SJCRH30 (cell line): ENCODE results near the gene TSHZ2. TPM values are rescaled to one million over a fixed set of nuclear protein-coding genes. Genes with fewer than 3 reads are reported as not detected.

Source experiments
- DNase-seq, 2 experiments: peaks; one replicate each; pipeline ENCODE4 v3.0.0-alpha.2; 2015 to 2020
- H3K27ac ChIP-seq: fragments of 250-450 bp; sonication (Bioruptor Pico); 2 replicates; pipeline ENCODE4 v1.5.1; 2020; ENCODE audit warnings: mild to moderate bottlenecking, moderate library complexity
- H3K27me3 ChIP-seq: fragments of 250-450 bp; sonication (Bioruptor Pico); 2 replicates; pipeline ENCODE4 v1.5.1; 2020; ENCODE audit warnings: mild to moderate bottlenecking, moderate library complexity
- H3K36me3 ChIP-seq: fragments of 250-450 bp; sonication (Bioruptor Pico); 2 replicates; pipeline ENCODE4 v1.5.1; 2020; ENCODE audit warnings: mild to moderate bottlenecking, moderate library complexity
- H3K4me1 ChIP-seq: fragments of 250-450 bp; sonication (Bioruptor Pico); 2 replicates; pipeline ENCODE4 v1.5.1; 2020; ENCODE audit warnings: mild to moderate bottlenecking, moderate library complexity
- H3K4me3 ChIP-seq: fragments of 250-450 bp; sonication (Bioruptor Pico); 2 replicates; pipeline ENCODE4 v1.5.1; 2020; ENCODE audit warnings: mild to moderate bottlenecking, moderate library complexity
- H3K9me3 ChIP-seq: fragments of 250-450 bp; sonication (Bioruptor Pico); replicated peaks from 2 replicates; pipeline ENCODE4 v1.5.1; 2020; ENCODE audit warnings: mild to moderate bottlenecking, moderate library complexity
- total RNA-seq: library from RNA; depleted of rRNA; stranded (reverse); fragments of >200 nt; shearing (Covaris generic); gene quantifications from 2 replicates; pipeline ENCODE4 v1.2.3, GENCODE V29; 2014

Gene TSHZ2
- total RNA-seq, 1 experiment from 2014 or later: not detected

DNA sequence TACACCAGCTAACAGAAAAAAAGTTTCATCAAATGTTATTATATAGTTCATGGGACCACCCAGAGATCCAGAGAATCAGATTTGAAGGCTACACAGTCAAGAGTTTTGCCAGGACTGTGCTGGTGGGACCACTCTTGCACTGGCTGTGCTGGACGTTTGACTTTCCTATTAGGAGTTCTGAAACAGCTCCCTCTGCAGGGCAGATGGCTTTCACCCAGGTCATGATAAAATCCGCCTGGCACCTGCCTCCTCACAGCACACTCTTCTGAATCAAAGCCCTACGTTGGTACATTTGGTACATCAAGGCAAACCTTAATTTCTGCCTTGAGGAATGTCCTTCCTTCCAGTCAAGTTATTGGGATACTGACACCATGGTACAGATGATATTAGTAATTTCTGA, 319.4 kb downstream of the TSHZ2 start:
- Histone ChIP-seq H3K36me3 (no peaks in the 10 kb centered on the region), H3K4me1 (no peaks in the 10 kb centered on the region), H3K27ac (no peak overlapping the region), H3K4me3 (no peak overlapping the region), H3K9me3 (no peaks in the 10 kb centered on the region), H3K27me3 (peaks cover 16% of the 10 kb centered on the region)
- peak; percentile 17 to 47 for DNase-seq

GRCh38 chr20:53292347-53292746, 320.2 kb downstream of the TSHZ2 start:
- Histone ChIP-seq H3K27me3 (peaks cover 16% of the 10 kb centered on the region), H3K27ac (no peak overlapping the region), H3K9me3 (no peaks in the 10 kb centered on the region), H3K36me3 (no peaks in the 10 kb centered on the region), H3K4me3 (no peak overlapping the region), H3K4me1 (no peaks in the 10 kb centered on the region)
- no peak for DNase-seq

GRCh38 chr20:53294804-53295203, 322.6 kb downstream of the TSHZ2 start:
- Histone ChIP-seq H3K4me1 (no peaks in the 10 kb centered on the region), H3K27me3 (peaks cover 33% of the 10 kb centered on the region), H3K9me3 (no peaks in the 10 kb centered on the region), H3K27ac (no peak overlapping the region), H3K4me3 (no peak overlapping the region), H3K36me3 (no peaks in the 10 kb centered on the region)
- DNase-seq: no peak

DNA sequence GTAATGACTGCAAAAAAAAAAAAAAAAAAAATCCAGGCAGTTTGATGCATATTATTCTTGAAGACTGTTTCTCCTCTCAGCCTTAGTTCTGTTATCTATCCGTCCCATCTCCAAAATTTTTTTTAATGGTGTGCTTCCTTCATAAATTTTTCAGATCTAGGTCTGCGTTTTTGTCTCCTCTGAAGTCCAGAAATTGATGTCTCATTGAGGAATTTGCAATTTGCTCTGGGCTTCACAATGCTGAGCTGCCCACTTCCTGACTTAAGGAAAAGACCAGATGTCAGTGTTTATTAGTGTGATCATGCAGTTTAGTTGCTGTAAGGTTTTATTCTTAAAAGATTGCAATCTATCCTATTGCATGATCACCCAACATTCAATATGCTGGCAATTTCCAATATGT, 323.9 kb downstream of the TSHZ2 start:
- no peak overlapping the region for H3K27ac ChIP-seq
- 0 out of 2 replicates have a peak, but pooled peaks cover 3% of the 10 kb centered on the region for H3K4me1 ChIP-seq
- H3K36me3 ChIP-seq: no peaks in the 10 kb centered on the region
- no peaks in the 10 kb centered on the region for H3K9me3 ChIP-seq
- peaks cover 37% of the 10 kb centered on the region for H3K27me3 ChIP-seq
- DNase-seq: no peak
- H3K4me3 ChIP-seq: no peak overlapping the region

DNA sequence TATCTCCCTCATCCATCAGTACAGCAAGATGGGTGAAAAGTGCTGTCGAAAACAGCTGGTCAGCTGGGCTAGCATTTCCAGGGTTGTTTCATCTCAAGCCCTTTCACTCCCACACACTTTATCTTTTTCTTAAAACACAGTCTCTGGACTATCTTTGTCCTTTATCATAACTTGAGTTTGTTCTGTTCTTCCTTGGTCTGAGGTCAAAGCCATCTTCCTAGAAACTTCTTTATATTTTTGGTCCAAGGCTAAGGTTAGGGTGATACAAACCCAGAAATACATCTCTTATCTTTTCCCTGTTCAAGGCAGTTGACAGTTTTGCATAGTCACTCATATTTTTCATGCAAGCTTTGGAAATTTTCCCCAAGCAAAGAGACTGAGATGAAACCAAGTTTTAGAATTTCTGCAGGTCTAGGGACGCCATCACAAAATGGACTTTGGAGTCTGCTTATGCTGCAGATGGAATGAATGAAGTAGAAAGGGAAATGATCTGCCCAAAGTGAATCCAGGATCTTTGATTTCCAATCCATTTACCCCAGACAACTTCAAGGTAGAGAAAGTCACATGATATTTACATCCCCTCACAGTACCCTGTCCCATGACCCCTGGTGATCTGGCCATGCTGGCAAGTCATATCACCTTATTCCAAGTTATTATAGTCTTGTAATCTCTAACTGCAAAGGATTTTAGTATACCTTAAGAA, 324.4 kb downstream of the TSHZ2 start:
- H3K36me3 ChIP-seq: no peaks in the 10 kb centered on the region
- H3K27me3 ChIP-seq: peaks cover 42% of the 10 kb centered on the region
- no peak overlapping the region for H3K27ac ChIP-seq
- H3K9me3 ChIP-seq: no peaks in the 10 kb centered on the region
- no peak overlapping the region for H3K4me3 ChIP-seq
- 0 out of 2 replicates have a peak, but pooled peaks cover 3% of the 10 kb centered on the region for H3K4me1 ChIP-seq
- no peak for DNase-seq

- peaks cover 48% of the 10 kb centered on the region for H3K27me3 ChIP-seq
- no peak overlapping the region for H3K27ac ChIP-seq
- 0 out of 2 replicates have a peak, but pooled peaks cover 3% of the 10 kb centered on the region for H3K4me1 ChIP-seq
- H3K9me3 ChIP-seq: no peaks in the 10 kb centered on the region
- no peaks in the 10 kb centered on the region for H3K36me3 ChIP-seq
- DNase-seq: no peak
- no peak overlapping the region for H3K4me3 ChIP-seq
Measured at GRCh38 chr20:53297154-53297529, 325.0 kb downstream of the TSHZ2 start.

DNA sequence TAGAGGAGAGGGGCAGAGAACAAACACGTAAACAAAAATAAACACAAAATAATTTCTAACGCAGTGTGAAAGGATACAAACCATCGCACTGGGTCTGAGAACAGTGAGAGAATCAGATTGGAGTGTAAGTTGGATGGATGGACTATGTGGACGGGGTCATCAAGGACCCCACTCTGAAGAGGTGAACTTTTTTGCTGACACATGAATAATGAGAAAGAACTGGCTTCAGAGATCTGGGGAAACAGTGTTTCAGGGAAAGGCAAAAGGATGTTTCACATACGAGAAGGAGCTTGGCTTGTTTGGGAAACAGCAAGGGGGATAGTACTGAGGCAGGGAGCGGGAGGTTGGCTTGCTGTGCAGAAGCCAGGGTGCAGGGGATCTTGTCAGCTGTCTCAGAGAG, 326.1 kb downstream of the TSHZ2 start:
- H3K4me1 ChIP-seq: 0 out of 2 replicates have a peak, but pooled peaks cover 3% of the 10 kb centered on the region
- no peak overlapping the region for H3K27ac ChIP-seq
- H3K9me3 ChIP-seq: no peaks in the 10 kb centered on the region
- H3K4me3 ChIP-seq: no peak overlapping the region
- no peak for DNase-seq
- no peaks in the 10 kb centered on the region for H3K36me3 ChIP-seq
- H3K27me3 ChIP-seq: peaks cover 52% of the 10 kb centered on the region

GRCh38 chr20:53298911-53299310, 326.8 kb downstream of the TSHZ2 start:
- no peaks in the 10 kb centered on the region for H3K9me3 ChIP-seq
- H3K4me3 ChIP-seq: no peak overlapping the region
- H3K36me3 ChIP-seq: no peaks in the 10 kb centered on the region
- no peak for DNase-seq
- H3K27me3 ChIP-seq: peaks cover 58% of the 10 kb centered on the region
- 0 out of 2 replicates have a peak, but pooled peaks cover 3% of the 10 kb centered on the region for H3K4me1 ChIP-seq
- no peak overlapping the region for H3K27ac ChIP-seq

- 0 out of 2 replicates have a peak, but pooled peaks cover 3% of the 10 kb centered on the region for H3K4me1 ChIP-seq
- no peak for DNase-seq
- H3K36me3 ChIP-seq: no peaks in the 10 kb centered on the region
- H3K4me3 ChIP-seq: no peak overlapping the region
- H3K9me3 ChIP-seq: no peaks in the 10 kb centered on the region
- H3K27me3 ChIP-seq: peaks cover 59% of the 10 kb centered on the region
- H3K27ac ChIP-seq: no peak overlapping the region
Measured at GRCh38 chr20:53299831-53300230, 327.7 kb downstream of the TSHZ2 start.

GRCh38 chr20:53301869-53302268, 329.7 kb downstream of the TSHZ2 start:
- Histone ChIP-seq H3K27me3 (peaks cover 47% of the 10 kb centered on the region), H3K4me1 (0 out of 2 replicates have a peak, but pooled peaks cover 3% of the 10 kb centered on the region), H3K36me3 (no peaks in the 10 kb centered on the region), H3K27ac (no peak overlapping the region), H3K4me3 (no peak overlapping the region), H3K9me3 (no peaks in the 10 kb centered on the region)
- DNase-seq: no peak

DNA sequence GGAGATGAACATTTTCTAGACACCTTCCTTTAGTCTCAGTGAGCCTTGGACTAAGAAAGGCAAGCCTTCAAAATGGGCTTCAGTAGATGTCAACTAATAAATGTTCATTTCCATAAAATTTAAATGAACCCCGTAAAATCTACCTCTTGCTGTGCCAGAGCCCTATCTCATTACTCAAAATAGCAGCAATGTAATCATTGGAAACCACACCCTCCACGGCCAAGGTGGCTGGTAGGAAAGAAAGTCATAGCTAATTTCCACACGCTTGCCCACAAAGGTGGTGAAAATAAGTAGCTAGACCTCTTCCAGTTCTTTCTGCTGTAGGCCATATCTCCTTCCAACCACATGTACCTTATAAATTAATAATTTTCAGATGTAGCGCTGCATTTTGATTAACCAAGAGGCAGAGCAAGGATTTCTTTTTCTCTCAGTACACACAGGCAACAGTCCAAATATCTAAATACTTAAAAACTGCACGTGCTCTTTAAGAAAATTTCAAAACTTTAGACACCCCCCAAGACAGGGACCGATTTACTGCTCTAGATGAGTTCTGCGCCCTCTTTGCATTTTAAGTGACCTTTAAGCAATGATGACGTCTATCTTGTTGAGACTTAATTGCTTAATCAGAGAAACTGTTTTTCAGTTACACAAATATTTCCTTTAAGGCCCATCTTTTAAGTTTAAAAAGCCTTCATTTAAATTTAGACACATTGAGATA, 330.7 kb downstream of the TSHZ2 start:
- Histone ChIP-seq H3K9me3 (no peaks in the 10 kb centered on the region), H3K4me3 (no peak overlapping the region), H3K36me3 (no peaks in the 10 kb centered on the region), H3K4me1 (0 out of 2 replicates have a peak, but pooled peaks cover 3% of the 10 kb centered on the region), H3K27ac (no peak overlapping the region), H3K27me3 (peaks cover 55% of the 10 kb centered on the region)
- DNase-seq: no peak

DNA sequence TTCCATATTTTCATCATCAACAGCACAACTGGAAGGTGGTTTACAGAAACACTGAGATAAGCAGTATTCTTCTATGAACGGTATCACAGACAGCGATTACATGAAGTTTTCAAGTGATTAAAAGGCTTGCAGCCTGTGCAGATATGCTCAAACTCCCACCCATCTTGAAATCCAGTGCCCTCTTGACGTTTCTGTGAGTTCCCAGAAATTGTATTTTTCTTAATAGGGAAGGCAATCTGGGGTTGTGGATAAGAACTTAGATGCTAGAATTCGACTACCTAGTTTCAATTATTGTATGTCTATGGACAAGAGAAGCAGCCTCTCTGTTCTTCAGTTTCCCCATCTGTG, 331.2 kb downstream of the TSHZ2 start:
- DNase-seq: no peak
- Histone ChIP-seq H3K27me3 (peaks cover 55% of the 10 kb centered on the region), H3K36me3 (no peaks in the 10 kb centered on the region), H3K27ac (no peak overlapping the region), H3K4me3 (no peak overlapping the region), H3K9me3 (no peaks in the 10 kb centered on the region), H3K4me1 (0 out of 2 replicates have a peak, but pooled peaks cover 3% of the 10 kb centered on the region)

GRCh38 chr20:53304146-53304545, 332.0 kb downstream of the TSHZ2 start:
- H3K36me3 ChIP-seq: no peaks in the 10 kb centered on the region

DNA sequence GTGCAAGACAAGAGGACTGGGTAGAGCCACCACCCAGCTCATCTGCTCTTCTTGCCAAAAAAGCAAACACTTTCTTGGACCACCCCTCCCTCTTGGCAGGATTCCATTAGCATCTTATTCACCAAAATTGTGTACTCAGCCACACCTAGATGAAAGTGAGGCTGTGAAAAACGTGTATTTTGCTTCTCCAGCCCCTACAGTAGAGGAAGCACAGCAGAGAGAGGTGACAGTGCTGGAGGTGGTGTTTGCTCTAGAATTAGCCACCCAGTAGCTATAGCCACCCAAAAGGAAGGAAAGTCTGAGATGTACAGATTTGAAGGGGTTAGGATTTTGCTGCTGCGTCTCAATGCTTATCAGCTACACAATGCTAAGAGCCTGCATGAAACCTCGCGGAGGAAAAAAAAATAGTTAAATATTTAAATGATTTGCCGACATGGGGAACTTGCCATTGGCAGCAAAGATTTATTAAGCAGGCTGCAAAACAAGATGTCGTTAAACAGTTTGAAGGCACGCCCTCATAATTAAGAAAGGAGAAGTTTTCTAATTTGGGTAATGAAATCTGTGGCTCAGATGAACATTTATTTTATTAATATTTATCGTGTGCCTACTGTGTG, 334.1 kb downstream of the TSHZ2 start:
- no peak overlapping the region for H3K27ac ChIP-seq
- DNase-seq: no peak
- peaks cover 54% of the 10 kb centered on the region for H3K27me3 ChIP-seq
- no peaks in the 10 kb centered on the region for H3K4me1 ChIP-seq
- no peak overlapping the region for H3K4me3 ChIP-seq
- no peaks in the 10 kb centered on the region for H3K9me3 ChIP-seq
- H3K36me3 ChIP-seq: no peaks in the 10 kb centered on the region

More at GRCh38 chr20:53304146-53304545, 332.0 kb downstream of the TSHZ2 start:
- Histone ChIP-seq H3K4me3 (no peak overlapping the region), H3K9me3 (no peaks in the 10 kb centered on the region), H3K27me3 (peaks cover 56% of the 10 kb centered on the region), H3K4me1 (0 out of 2 replicates have a peak, but pooled peaks cover 3% of the 10 kb centered on the region), H3K27ac (no peak overlapping the region)
- no peak for DNase-seq

DNA sequence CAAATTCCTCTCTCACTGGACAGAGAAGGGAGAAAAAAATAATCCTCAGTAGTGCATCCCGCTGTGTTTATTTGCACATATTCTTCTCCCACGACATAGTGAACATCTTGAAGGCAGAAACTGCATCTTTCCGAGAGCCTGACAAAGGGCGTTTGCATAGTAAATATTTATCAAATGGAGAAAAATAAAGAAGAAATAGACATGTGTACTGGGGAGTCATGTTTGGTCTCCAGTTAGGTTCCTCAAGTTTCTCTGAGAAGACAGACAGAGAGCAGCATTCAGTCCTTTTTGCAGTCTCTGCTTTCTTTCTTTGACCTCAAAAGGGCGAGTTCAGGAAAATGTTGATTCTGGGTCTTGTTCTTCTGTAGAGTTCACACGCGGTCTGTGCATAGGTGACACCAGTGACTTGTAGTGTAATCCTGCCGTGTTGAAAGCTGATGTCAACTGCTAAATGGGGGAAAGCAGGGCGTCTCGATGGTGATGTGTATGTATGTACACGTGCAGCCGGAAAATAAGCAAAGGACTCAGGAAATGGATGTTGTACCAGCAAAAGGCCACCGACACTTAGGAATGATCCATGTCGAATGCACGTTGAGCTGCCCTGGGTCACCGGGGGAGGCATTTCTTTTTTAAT, 335.9 kb downstream of the TSHZ2 start:
- Histone ChIP-seq H3K27me3 (peaks cover 42% of the 10 kb centered on the region), H3K4me3 (no peak overlapping the region), H3K4me1 (no peaks in the 10 kb centered on the region), H3K9me3 (no peaks in the 10 kb centered on the region), H3K27ac (no peak overlapping the region), H3K36me3 (no peaks in the 10 kb centered on the region)
- no peak for DNase-seq
